HepG2 (cell line): ENCODE measurements around the gene SLC8A2. TPM values are rescaled to one million over a fixed set of nuclear protein-coding genes. Genes with fewer than 3 reads are reported as not detected.

ENCODE experiments used
- ATAC-seq: fragments of 200-7000 bp; cut with Tn5 transposase; 3 replicates; pipeline ENCODE4 v1.9.1; 2020; ENCODE audit warnings: mild to moderate bottlenecking, moderate library complexity
- BruUV-seq: library from RNA; stranded (reverse); fragments of 400-500 nt; replicated peaks from 2 replicates; lab custom pipeline; 2021; lab: Mats Ljungman, UMichigan
- CTCF ChIA-PET: fragments of 300-600 bp; formaldehyde crosslinking; extraction: SDS; loops from one replicate; lab custom pipeline; 2021; ENCODE audit warnings: low total read pairs, inconsistent platforms, low intra/inter-chr PET ratio; lab: Yijun Ruan, JAX
- POLR2A ChIA-PET: fragments of 350-600 bp; sonication (Branson Sonifier 250); formaldehyde crosslinking; loops from one replicate; lab custom pipeline; 2020; ENCODE audit warnings: antibody characterized with exemption, inconsistent platforms; lab: Yijun Ruan, JAX
- DNase-seq: peaks from one replicate; pipeline ENCODE4 v3.0.0-alpha.2; 2015; ENCODE audit warnings: low spot score
- FAIRE-seq: peaks from 3 replicates; lab custom pipeline; 2011; peaks lifted over from hg19 to GRCh38; lab: Jason Lieb, UNC
- H2AFZ ChIP-seq: one replicate; pipeline ENCODE4 v1.6.1; 2011; ENCODE audit warnings: low read length, inconsistent platforms
- H3K27ac ChIP-seq: fragments of 300-600 bp; 3 replicates; pipeline ENCODE4 v1.8.0; 2011; ENCODE audit warnings: mixed run types, mild to moderate bottlenecking, mixed read lengths, low read length, inconsistent platforms; ENCODE audit not compliant: insufficient read depth; ENCODE audit errors: extremely low read length
- H3K27me3 ChIP-seq, 2 experiments: fragments of 200-600 bp in 1 of 2; 2 replicates in 1 of 2; 3 replicates in 1 of 2; pipeline versions ENCODE4 v1.6.0 to v1.8.0; 2011; ENCODE audit warnings: low read length in 2 of 2, mild to moderate bottlenecking in 2 of 2, moderate library complexity in 2 of 2, inconsistent platforms in 1 of 2; ENCODE audit not compliant: insufficient read depth in 2 of 2, control insufficient read depth in 1 of 2
- H3K36me3 ChIP-seq, 2 experiments: fragments of 200-600 bp in 1 of 2; replicated peaks in 1 of 2; 2 replicates in 1 of 2; 3 replicates in 1 of 2; pipeline versions ENCODE4 v1.5.1 to v1.8.0; 2011; ENCODE audit warnings: low read length in 2 of 2, inconsistent platforms in 1 of 2; ENCODE audit not compliant: insufficient read depth in 2 of 2, control insufficient read depth in 1 of 2
- H3K4me1 ChIP-seq: 2 replicates; pipeline ENCODE4 v1.5.1; 2012; ENCODE audit warnings: low read length, inconsistent platforms; ENCODE audit not compliant: insufficient read depth
- H3K4me2 ChIP-seq: 2 replicates; pipeline ENCODE4 v1.6.0; 2011; ENCODE audit warnings: low read depth, low read length, inconsistent platforms
- H3K4me3 ChIP-seq, 3 experiments: fragments of 200-600 bp in 1 of 3; sonication (generic), shearing (Covaris generic) in 1 of 3; replicated peaks in 1 of 3; 2 replicates each; pipeline ENCODE4 v1.5.1; 2011 to 2016; ENCODE audit warnings: low read length in 3 of 3, inconsistent platforms in 2 of 3, low read depth in 2 of 3, mild to moderate bottlenecking in 2 of 3, control low read depth in 1 of 3, mixed read lengths in 1 of 3; ENCODE audit not compliant: insufficient read depth in 1 of 3
- H3K79me2 ChIP-seq: one replicate; pipeline ENCODE4 v1.6.1; 2011; ENCODE audit warnings: low read length, inconsistent platforms; ENCODE audit not compliant: insufficient read depth
- H3K9ac ChIP-seq: 2 replicates; pipeline ENCODE4 v1.6.0; 2011; ENCODE audit warnings: mild to moderate bottlenecking, low read depth, low read length, inconsistent platforms; ENCODE audit not compliant: insufficient read depth
- H3K9me3 ChIP-seq: 2 replicates; pipeline ENCODE4 v1.5.1; 2012; ENCODE audit warnings: mild to moderate bottlenecking, low read length
- H4K20me1 ChIP-seq: 2 replicates; pipeline ENCODE4 v1.6.0; 2011; ENCODE audit warnings: inconsistent platforms, mild to moderate bottlenecking, low read length, moderate library complexity; ENCODE audit not compliant: insufficient read depth
- MATR3 ChIP-seq: sonication (generic); formaldehyde crosslinking; IDR thresholded peaks from 2 replicates; pipeline ENCODE4 v1.4.0; 2020; ENCODE audit warnings: missing genetic modification reagents
- MED1 ChIP-seq: sonication (generic); formaldehyde crosslinking; IDR thresholded peaks from 2 replicates; pipeline ENCODE4 v1.4.0; 2020; ENCODE audit warnings: missing genetic modification reagents
- NONO ChIP-seq, 2 experiments: fragments of 450-650 bp in 1 of 2; sonication (generic) in 1 of 2; formaldehyde crosslinking in 1 of 2; IDR thresholded peaks in 1 of 2; conservative IDR thresholded peaks in 1 of 2; 2 replicates each; pipeline versions ENCODE4 v1.6.1 to v1.8.0; 2017 to 2022; ENCODE audit warnings: mild to moderate bottlenecking in 1 of 2, missing genetic modification reagents in 1 of 2, moderate library complexity in 1 of 2
- RBM22 ChIP-seq: fragments of 200-400 bp; formaldehyde crosslinking; optimal IDR thresholded peaks from 2 replicates; pipeline ENCODE3; 2017; ENCODE audit warnings: mild to moderate bottlenecking, low read length, moderate library complexity
- RFX1 ChIP-seq: fragments of 450-650 bp; IDR thresholded peaks from 2 replicates; pipeline ENCODE4 v1.6.1; 2017
- TAF1 ChIP-seq: sonication (generic); formaldehyde crosslinking; IDR thresholded peaks from 2 replicates; pipeline ENCODE4 v1.4.0; 2020; ENCODE audit warnings: missing genetic modification reagents
- TRIM24 ChIP-seq: sonication (generic); formaldehyde crosslinking; IDR thresholded peaks from 2 replicates; pipeline ENCODE4 v1.8.0; 2022; ENCODE audit warnings: mild to moderate bottlenecking, missing genetic modification reagents
- ZNF768 ChIP-seq: sonication (generic); formaldehyde crosslinking; IDR thresholded peaks from 2 replicates; pipeline ENCODE4 v1.4.0; 2020; ENCODE audit warnings: missing genetic modification reagents
- WGBS: methylation state at CpG from one replicate; pipeline ENCODE4 v1.1.6; 2017; ENCODE audit warnings: low lambda C conversion rate; 5-methylcytosine and 5-hydroxymethylcytosine counted together
- in situ Hi-C: cut with HindIII; loops from 2 replicates; pipeline ENCODE4 v1.10.0; 2017; ENCODE audit warnings: low pct_unique_long_range_greater_than_20kb; ENCODE audit not compliant: extremely low pct_ligation_motif_present
- intact Hi-C: fragments of 100-400 bp; cut with micrococcal nuclease; formaldehyde crosslinking; loops from one replicate; pipeline ENCODE4 v1.10.0; 2022; ENCODE audit not compliant: unreplicated experiment
- polyA plus RNA-seq, 8 experiments: library from polyadenylated mRNA; depleted of rRNA in 3 of 8; stranded (reverse) in 7 of 8; unstranded in 1 of 8; fragments of >200 nt; fragmentation: Illumina TruSeq in 4 of 8; extraction: Trizol in 4 of 8; gene quantifications; 2 replicates each; pipeline versions ENCODE4 v1.2.1 to v1.2.3, GENCODE V29; 2011 to 2016; ENCODE audit warnings: low read depth in 4 of 8, missing spikeins in 1 of 8, mixed read lengths in 1 of 8; ENCODE audit not compliant: insufficient read depth in 1 of 8
- total RNA-seq, 5 experiments: library from RNA; depleted of rRNA; stranded (reverse); fragments of >200 nt; fragmentation: Illumina TruSeq; extraction: Trizol; gene quantifications; 2 replicates each; pipeline ENCODE4 v1.2.3, GENCODE V29; 2016; ENCODE audit warnings: low read depth in 1 of 5
- TF ChIP-seq, protein P1 (sequence below): IDR thresholded peaks from 2 replicates; pipeline ENCODE4 v1.6.1; 2018; ENCODE audit warnings: missing genetic modification reagents, mild to moderate bottlenecking, missing compliant biosample characterization

The SLC8A2 gene
- total and polyA plus RNA-seq, 2 of the 13 experiments (the other 11 are each of a cell fraction or from before 2014, with no cell fraction given), result 0.02 TPM; not detected in 1

GRCh38 chr19:47495478-47496372 lies 24.0 kb upstream of the SLC8A2 start:
- CTCF ChIA-PET, result no interaction called here
- whole genome bisulfite sequencing, result 96% methylated on average over 11 of the region's 17 CpGs
- no peak overlapping the region for H3K9ac ChIP-seq

DNA sequence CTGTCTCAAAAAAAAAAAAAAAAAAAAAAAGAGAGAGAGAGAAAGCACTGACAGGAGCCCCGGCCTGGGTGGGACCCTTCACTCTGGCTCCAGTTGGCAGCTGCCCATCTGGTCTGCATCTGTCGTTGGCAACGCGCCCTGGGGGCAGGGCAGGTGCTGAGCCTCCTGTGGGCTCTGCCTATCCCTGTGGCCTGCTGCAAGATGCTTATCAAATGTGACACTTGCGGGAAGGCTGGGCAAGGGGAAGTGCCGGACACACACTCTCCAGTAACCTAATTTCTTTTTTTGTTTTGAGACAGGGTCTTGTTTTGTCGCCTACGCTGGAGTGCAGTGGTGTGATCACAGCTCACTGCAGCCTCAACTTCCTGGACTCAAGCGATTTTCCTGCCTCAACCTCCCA lies 23.0 kb upstream of the SLC8A2 start:
- POLR2A ChIA-PET, result no interaction called here
- H3K79me2 ChIP-seq, result no peaks in the 10 kb centered on the region
- FAIRE-seq, result no peak
- H3K4me3 ChIP-seq, result no peak overlapping the region
- in situ Hi-C loops, result no loop called here
- no TSS peak for BruUV-seq
- intact Hi-C loops, result no loop called here
- no peak overlapping the region for H3K27ac ChIP-seq
- ATAC-seq, result no peak
- H3K9ac ChIP-seq, result no peak overlapping the region
- H4K20me1 ChIP-seq, result no peaks in the 10 kb centered on the region
- no peak overlapping the region for H3K4me2 ChIP-seq
- no peaks in the 10 kb centered on the region for H3K9me3 ChIP-seq
- peaks cover 12 to 16% of the 10 kb centered on the region in 2 experiments; a peak in 4 of 5 replicates for H3K36me3 ChIP-seq
- DNase-seq, result no peak
- H3K27me3 ChIP-seq, result no peaks in the 10 kb centered on the region
- H2AFZ ChIP-seq, result no peak overlapping the region
- H3K4me1 ChIP-seq, result no peaks in the 10 kb centered on the region
- 96% methylated on average over 9 of the region's 9 CpGs for WGBS
- CTCF ChIA-PET, result no interaction called here
- TF ChIP-seq MED1 (CRISPR knock-in tag) (no peak), RFX1 (no peak), RBM22 (no peak), NONO (IDR thresholded peaks at IDR 0.05) (no peak), NONO (CRISPR knock-in tag; conservative IDR thresholded peaks at IDR 0.05) (no peak), MATR3 (no peak)

More at GRCh38 chr19:47495478-47496372, 24.0 kb upstream of the SLC8A2 start:
- ATAC-seq, result no peak
- Histone ChIP-seq H3K4me3 (no peak overlapping the region), H3K27me3 (no peaks in the 10 kb centered on the region), H3K36me3 (peaks cover 6 to 9% of the 10 kb centered on the region in 2 experiments; a peak in 4 of 5 replicates), H2AFZ (no peak overlapping the region), H3K27ac (no peak overlapping the region), H3K4me2 (no peak overlapping the region), H4K20me1 (no peaks in the 10 kb centered on the region)
- in situ Hi-C loops, result no loop called here
- POLR2A ChIA-PET, result no interaction called here
- DNase-seq, result no peak
- no peak for FAIRE-seq
- no peak for TF ChIP-seq ZNF768 (CRISPR knock-in tag)
- TF ChIP-seq, protein P1, sequence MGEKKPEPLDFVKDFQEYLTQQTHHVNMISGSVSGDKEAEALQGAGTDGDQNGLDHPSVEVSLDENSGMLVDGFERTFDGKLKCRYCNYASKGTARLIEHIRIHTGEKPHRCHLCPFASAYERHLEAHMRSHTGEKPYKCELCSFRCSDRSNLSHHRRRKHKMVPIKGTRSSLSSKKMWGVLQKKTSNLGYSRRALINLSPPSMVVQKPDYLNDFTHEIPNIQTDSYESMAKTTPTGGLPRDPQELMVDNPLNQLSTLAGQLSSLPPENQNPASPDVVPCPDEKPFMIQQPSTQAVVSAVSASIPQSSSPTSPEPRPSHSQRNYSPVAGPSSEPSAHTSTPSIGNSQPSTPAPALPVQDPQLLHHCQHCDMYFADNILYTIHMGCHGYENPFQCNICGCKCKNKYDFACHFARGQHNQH (CRISPR knock-in tag), result no peak
- TF ChIP-seq TRIM24 (CRISPR knock-in tag), result no peak
- TF ChIP-seq TAF1 (CRISPR knock-in tag), result no peak
- TF ChIP-seq, all 625 proteins: peak for 0
- Histone ChIP-seq H3K79me2 (no peaks in the 10 kb centered on the region), H3K4me1 (no peaks in the 10 kb centered on the region), H3K9me3 (no peaks in the 10 kb centered on the region)
- no TSS peak for BruUV-seq
- intact Hi-C loops, result no loop called here
